Myocyte (in vitro differentiated cells): ENCODE results near the gene SAMD10. TPM values are rescaled to one million over a fixed set of nuclear protein-coding genes. Genes with fewer than 3 reads are reported as not detected.
"Not testable (repeated sequence)": the region's sequence is repeated elsewhere in the genome, so short reads cannot be mapped to it uniquely, and the experiment has no call there.

Experiments used
- DNase-seq: peaks from one replicate; pipeline ENCODE4 v3.0.0-alpha.2; 2012; ENCODE audit warnings: low read depth
- total RNA-seq: library from RNA; depleted of rRNA; stranded (reverse); fragments of >200 nt; gene quantifications from 2 replicates; pipeline ENCODE4 v1.2.3, GENCODE V29; 2014

SAMD10 gene
- total RNA-seq, 1 donor from 2014 or later: 1.1 TPM

- DNase-seq: no peak
Measured at GRCh38 chr20:64003960-64004725, 24.7 kb upstream of the SAMD10 start.

GRCh38 chr20:64001607-64002011 lies 22.2 kb upstream of the SAMD10 start:
- DNase-seq: peak; percentile 22

GRCh38 chr20:64000906-64001305 lies 21.5 kb upstream of the SAMD10 start:
- DNase-seq: no peak

- no peak for DNase-seq
Measured at GRCh38 chr20:63982937-63983336, 3.5 kb upstream of the SAMD10 start.

- peak; percentile 97 for DNase-seq
Measured at GRCh38 chr20:63980806-63981728, 1.6 kb upstream of the SAMD10 start, which contains the start of gene PRPF6. TSS of gene PRPF6 (plus strand) at chr20:63981132. CDS start at chr20:63981246, 114 bp downstream.

GRCh38 chr20:63980317-63980805 lies 919 bp upstream of the SAMD10 start:
- DNase-seq: no peak

GRCh38 chr20:63979229-63979556 lies 249 bp downstream of the SAMD10 start:
- no peak for DNase-seq

- DNase-seq: peak; percentile 49
Measured at GRCh38 chr20:63978319-63979228, 868 bp downstream of the SAMD10 start.

GRCh38 chr20:63977739-63978276 lies 1.6 kb downstream of the SAMD10 start:
- peak; percentile 65 for DNase-seq

GRCh38 chr20:63976980-63977738 lies 2.3 kb downstream of the SAMD10 start:
- DNase-seq: no peak

GRCh38 chr20:63976511-63976910 lies 2.9 kb downstream of the SAMD10 start:
- not testable (repeated sequence) for DNase-seq

GRCh38 chr20:63974402-63975200 lies 4.8 kb downstream of the SAMD10 start:
- no peak for DNase-seq

- DNase-seq: peak; percentile 86
Measured at GRCh38 chr20:63973636-63974401, 5.6 kb downstream of the SAMD10 start.

- DNase-seq: no peak
Measured at GRCh38 chr20:63973160-63973479, 6.3 kb downstream of the SAMD10 start.

GRCh38 chr20:63972312-63973159 lies 6.9 kb downstream of the SAMD10 start:
- no peak for DNase-seq

GRCh38 chr20:63971960-63972311 lies 7.5 kb downstream of the SAMD10 start:
- not testable (repeated sequence) for DNase-seq

GRCh38 chr20:63970714-63971431 lies 8.6 kb downstream of the SAMD10 start:
- no peak for DNase-seq
